ENCODE results near the gene DUSP28.

- TF ChIP-seq ARNT (IDR thresholded peaks at IDR 0.05) (no peak), FOXM1 (IDR thresholded peaks at IDR 0.05; ENCODE audit: borderline replicate concordance) (no peak), FOXA1 (IDR thresholded peaks at IDR 0.05) (no peak), TARDBP (IDR thresholded peaks at IDR 0.05) (no peak), NFRKB (IDR thresholded peaks at IDR 0.05) (no peak), PKNOX1 (IDR thresholded peaks at IDR 0.05) (no peak), BHLHE40 (IDR thresholded peaks at IDR 0.05; ENCODE audit: borderline replicate concordance) (no peak), ZNF384 (IDR thresholded peaks at IDR 0.05) (no peak)
Measured at GRCh38 chr2:240574386-240575100, 14.4 kb downstream of the DUSP28 start.

Data from HEK293T (cell line).